Parietal lobe (tissue), 2 donors: ENCODE measurements around the gene IARS1. TPM values are rescaled to one million over a fixed set of nuclear protein-coding genes. Genes with fewer than 3 reads are reported as not detected.

Experiments
- small RNA-seq: library from RNA; depleted of rRNA; stranded (forward); fragments of <200 nt; gene quantifications from one replicate; pipeline ENCODE3, GENCODE V24; 2014; ENCODE audit warnings: low replicate concordance
- total RNA-seq: library from RNA; depleted of rRNA; stranded (reverse); fragments of >200 nt; gene quantifications from one replicate; pipeline ENCODE4 v1.2.3, GENCODE V29; 2014

The IARS1 gene
- total RNA-seq = 183 TPM

GRCh38 chr9:92293452-92294296 lies at the start of gene IARS1:
Gene IARS1, minus strand, starts transcription at chr9:92293697. Its CDS starts 4,278 bp downstream, at chr9:92289419.

GRCh38 chr9:92325269-92325990 lies 31.9 kb upstream of the IARS1 start, which contains the start of the genes CENPP and NOL8:
Gene CENPP, plus strand, starts transcription at chr9:92325953.
Gene NOL8, minus strand, starts transcription at chr9:92325350. Its CDS starts 1,189 bp downstream, at chr9:92324161.

Small RNAs within 50 kb of the gene (small RNA-seq; reads per million reads assigned to genes)
- gene MIR3651 (not detected), gene SNORA84 (0.15 reads per million)

Other genes with a start within 250 kb of the IARS1 start
- gene SPTLC1, start 178.3 kb downstream of the IARS1 start, total RNA-seq = 80.4 TPM
- 29.7 TPM for gene NOL8, start 31.7 kb upstream of the IARS1 start, total RNA-seq
- 11.3 TPM for gene CENPP, start 32.3 kb upstream of the IARS1 start, total RNA-seq
- gene OGN, start 110.9 kb upstream of the IARS1 start, total RNA-seq = 1.6 TPM
- gene OMD, start 130.8 kb upstream of the IARS1 start, total RNA-seq = not detected
- 1.3 TPM for gene ASPN, start 188.8 kb upstream of the IARS1 start, total RNA-seq
- 2.2 TPM for gene ECM2, start 242.3 kb upstream of the IARS1 start, total RNA-seq